ENCODE results near the gene MTIF2.
A peak's percentile ranks its signal among the peaks of the same experiment; 100 is the strongest.
"Not testable (repeated sequence)": the region's sequence is repeated elsewhere in the genome, so short reads cannot be mapped to it uniquely, and the experiment has no call there.

The MTIF2 gene

DNA sequence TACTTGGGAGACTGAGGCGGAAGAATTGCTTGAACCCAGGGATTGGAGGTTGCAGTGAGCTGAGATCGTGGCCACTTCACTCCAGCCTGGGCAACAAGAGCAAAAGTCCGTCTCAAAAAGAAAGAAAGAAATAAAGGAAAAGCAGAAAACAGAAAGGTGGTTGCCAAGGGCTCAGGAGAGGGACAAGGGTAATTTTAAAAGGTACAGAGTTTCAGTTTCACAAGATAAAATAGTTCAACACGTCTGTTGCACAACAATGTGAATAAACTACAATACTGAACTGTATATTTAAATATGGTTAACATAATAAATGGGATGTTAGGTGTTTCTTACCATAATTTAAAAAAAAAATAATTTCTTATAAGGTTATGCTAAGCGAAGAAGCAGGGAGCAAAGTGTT is 23.6 kb downstream of the MTIF2 start:
- H3K27me3 ChIP-seq (ENCODE audit: control insufficient read depth, insufficient read depth, low read length) = no peaks in the 10 kb centered on the region
- DNase-seq (ENCODE audit: low read depth, low spot score) = no peak
- H3K36me3 ChIP-seq (ENCODE audit: control insufficient read depth, insufficient read depth, low read length) = no peaks in the 10 kb centered on the region
- H3K4me1 ChIP-seq (ENCODE audit: control insufficient read depth, insufficient read depth, low read length) = no peaks in the 10 kb centered on the region
- no peaks in the 10 kb centered on the region for H3K9me3 ChIP-seq (ENCODE audit: control insufficient read depth, insufficient read depth, low read length)
- no peak overlapping the region for H3K4me3 ChIP-seq (ENCODE audit: low read length)
- no peak overlapping the region for H3K27ac ChIP-seq (ENCODE audit: low read length)
- no CpG with 5 or more reads among the region's 5 CpGs for WGBS (ENCODE audit: insufficient coverage, insufficient read length)

DNA sequence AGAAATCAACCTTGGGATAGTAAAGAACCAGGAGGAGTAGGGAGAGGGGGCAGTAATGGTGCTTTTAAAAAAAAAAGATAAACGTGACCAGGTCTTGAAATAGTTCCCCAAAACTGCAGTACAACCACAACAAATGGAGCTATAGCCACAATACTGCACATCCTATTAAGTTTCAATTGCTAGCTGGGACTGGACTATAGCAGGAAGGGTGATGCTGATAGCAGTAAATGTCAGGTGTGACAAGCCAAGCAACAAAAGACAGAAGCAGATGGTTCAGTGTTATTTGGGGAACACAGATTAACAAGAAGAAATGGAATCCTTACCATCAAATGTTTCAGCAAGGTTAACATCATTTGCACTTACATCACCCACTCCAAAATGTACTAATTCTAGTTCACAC is 26.4 kb downstream of the MTIF2 start:
- Histone ChIP-seq H3K9me3 (ENCODE audit: control insufficient read depth, insufficient read depth, low read length) (no peaks in the 10 kb centered on the region), H3K27ac (ENCODE audit: low read length) (no peak overlapping the region), H3K27me3 (ENCODE audit: control insufficient read depth, insufficient read depth, low read length) (no peaks in the 10 kb centered on the region), H3K4me1 (ENCODE audit: control insufficient read depth, insufficient read depth, low read length) (no peaks in the 10 kb centered on the region), H3K4me3 (ENCODE audit: low read length) (no peak overlapping the region), H3K36me3 (ENCODE audit: control insufficient read depth, insufficient read depth, low read length) (no peaks in the 10 kb centered on the region)
- no CpG with 5 or more reads among the region's 1 CpG for WGBS (ENCODE audit: insufficient coverage, insufficient read length)
- no peak for DNase-seq (ENCODE audit: low read depth, low spot score)

DNA sequence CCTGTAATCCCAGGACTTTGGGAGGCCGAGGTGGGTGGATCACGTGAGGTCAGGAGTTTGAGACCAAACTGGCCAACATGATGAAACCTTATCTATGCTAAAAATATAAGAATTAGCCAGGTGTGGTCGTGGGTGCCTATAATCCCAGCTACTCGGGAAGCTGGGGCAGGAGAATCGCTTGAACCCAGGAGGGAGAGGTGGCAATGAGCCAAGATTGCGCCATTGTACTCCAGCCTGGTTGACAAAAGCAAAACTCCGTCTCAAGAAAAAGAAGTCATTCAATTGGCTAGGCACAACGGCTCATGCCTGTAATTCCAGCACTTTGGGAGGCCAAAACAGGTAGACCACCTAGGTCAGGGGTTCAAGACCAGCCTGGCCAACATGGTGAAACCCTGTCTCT is 27.4 kb downstream of the MTIF2 start:
- not testable (repeated sequence) for H3K36me3 ChIP-seq (ENCODE audit: control insufficient read depth, insufficient read depth, low read length); H3K27me3 ChIP-seq (ENCODE audit: control insufficient read depth, insufficient read depth, low read length); H3K4me3 ChIP-seq (ENCODE audit: low read length); H3K27ac ChIP-seq (ENCODE audit: low read length); H3K4me1 ChIP-seq (ENCODE audit: control insufficient read depth, insufficient read depth, low read length); H3K9me3 ChIP-seq (ENCODE audit: control insufficient read depth, insufficient read depth, low read length); DNase-seq (ENCODE audit: low read depth, low spot score)
- WGBS (ENCODE audit: insufficient coverage, insufficient read length) = no CpG with 5 or more reads among the region's 8 CpGs

DNA sequence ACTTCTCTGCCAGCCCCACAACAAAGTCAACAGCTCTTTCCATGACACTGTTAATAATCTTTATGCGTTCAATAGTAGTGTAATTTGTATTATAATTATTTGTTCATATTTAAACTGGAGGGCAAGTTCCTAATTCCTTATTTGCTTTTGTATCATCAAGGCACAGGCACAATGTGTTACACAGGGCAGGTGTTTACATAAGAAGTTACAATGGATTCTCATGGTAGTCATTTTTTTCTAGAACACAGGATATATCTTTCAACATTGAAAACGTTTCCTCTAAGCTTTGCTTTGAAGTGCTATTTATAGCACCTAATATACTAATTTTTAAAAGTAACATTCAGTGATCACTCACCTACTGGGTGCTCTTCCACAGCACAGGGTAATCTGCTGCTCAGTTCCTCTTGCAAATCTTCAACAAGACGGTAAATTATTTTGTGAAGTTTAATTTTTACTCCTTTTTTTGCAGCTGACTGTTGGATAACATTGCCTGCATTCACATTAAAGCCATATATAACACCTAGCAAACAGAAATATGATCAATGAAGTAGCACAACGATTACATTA is 29.3 kb downstream of the MTIF2 start:
- Histone ChIP-seq H3K9me3 (ENCODE audit: control insufficient read depth, insufficient read depth, low read length) (no peaks in the 10 kb centered on the region), H3K36me3 (ENCODE audit: control insufficient read depth, insufficient read depth, low read length) (peaks cover 7% of the 10 kb centered on the region; the same call in 1 of the 2 replicates), H3K27ac (ENCODE audit: low read length) (no peak overlapping the region), H3K4me1 (ENCODE audit: control insufficient read depth, insufficient read depth, low read length) (no peaks in the 10 kb centered on the region), H3K4me3 (ENCODE audit: low read length) (no peak overlapping the region), H3K27me3 (ENCODE audit: control insufficient read depth, insufficient read depth, low read length) (no peaks in the 10 kb centered on the region)
- no peak for DNase-seq (ENCODE audit: low read depth, low spot score)
- no CpG with 5 or more reads among the region's 4 CpGs for WGBS (ENCODE audit: insufficient coverage, insufficient read length)

DNA sequence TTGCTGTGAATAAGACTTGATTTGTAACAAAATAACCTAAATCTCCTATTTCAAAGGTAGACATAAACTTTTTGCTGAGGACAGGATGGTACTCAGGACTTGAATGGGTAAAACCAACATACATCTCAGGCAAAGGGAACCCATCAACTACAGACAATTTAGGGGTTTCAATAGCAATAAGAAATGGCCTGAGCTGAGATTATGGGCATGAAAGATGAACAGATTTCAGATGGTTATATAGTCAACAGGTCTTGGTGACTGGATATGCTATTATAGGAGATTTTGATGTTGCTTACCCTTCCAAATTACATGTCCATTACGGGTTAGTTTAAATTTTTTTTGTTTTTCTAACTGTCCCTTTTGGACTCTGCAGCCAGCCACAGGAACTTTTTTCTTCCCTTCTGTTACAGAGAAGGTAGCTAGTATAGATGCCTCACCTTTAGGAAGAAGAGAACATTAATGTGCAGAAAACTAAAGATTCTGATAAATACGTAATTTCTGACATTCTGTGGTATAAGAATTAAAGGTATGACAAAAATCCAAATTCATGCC is 32.0 kb downstream of the MTIF2 start:
- H3K36me3 ChIP-seq (ENCODE audit: control insufficient read depth, insufficient read depth, low read length) = peaks cover 23% of the 10 kb centered on the region
- WGBS (ENCODE audit: insufficient coverage, insufficient read length) = no CpG with 5 or more reads among the region's 2 CpGs
- DNase-seq (ENCODE audit: low read depth, low spot score) = no peak

DNA sequence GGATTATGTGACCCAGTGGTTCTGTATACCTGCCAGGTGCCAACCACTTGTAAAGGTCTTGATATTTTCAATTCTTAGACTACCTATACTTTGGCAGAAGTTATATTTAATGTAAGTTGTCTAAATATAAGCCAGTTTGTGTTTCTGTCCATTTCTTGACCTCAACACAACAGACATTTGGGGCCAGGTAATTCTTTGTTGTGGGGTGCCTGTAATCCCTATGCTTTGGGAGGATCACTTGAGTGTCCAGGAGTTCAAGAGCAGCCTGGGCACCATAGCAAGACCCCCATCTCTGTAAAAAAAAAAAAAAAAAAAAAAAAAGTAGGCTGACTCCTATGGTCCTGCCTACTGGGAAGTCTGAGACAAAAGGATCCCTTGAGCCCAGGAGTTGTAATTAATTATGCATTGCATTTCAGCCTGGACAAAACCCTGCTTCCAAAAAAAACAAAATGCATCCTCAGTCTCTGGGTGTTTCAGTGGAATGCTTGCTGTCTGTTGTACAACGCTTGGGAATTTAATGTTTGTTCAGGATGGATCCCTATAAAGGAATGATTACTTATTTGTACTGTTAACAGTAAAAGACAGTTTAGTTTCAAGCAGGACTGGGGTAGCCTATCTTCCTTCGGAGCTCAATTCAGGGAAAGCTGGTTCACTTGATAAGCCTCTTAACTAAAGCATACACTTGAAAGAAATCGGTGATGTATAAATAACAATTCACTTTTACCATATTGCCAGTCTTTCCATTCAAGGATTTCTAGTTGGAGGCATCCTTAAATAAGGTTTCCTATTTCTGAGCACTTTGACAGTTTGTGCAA is 33.1 kb downstream of the MTIF2 start:
- Histone ChIP-seq H3K36me3 (ENCODE audit: control insufficient read depth, insufficient read depth, low read length) (peaks cover 23% of the 10 kb centered on the region), H3K4me3 (ENCODE audit: low read length) (no peak overlapping the region), H3K9me3 (ENCODE audit: control insufficient read depth, insufficient read depth, low read length) (no peaks in the 10 kb centered on the region), H3K4me1 (ENCODE audit: control insufficient read depth, insufficient read depth, low read length) (no peaks in the 10 kb centered on the region; the same call in 1 of the 2 replicates), H3K27ac (ENCODE audit: low read length) (no peak overlapping the region), H3K27me3 (ENCODE audit: control insufficient read depth, insufficient read depth, low read length) (no peaks in the 10 kb centered on the region)
- DNase-seq (ENCODE audit: low read depth, low spot score) = no peak
- no CpG with 5 or more reads among the region's 3 CpGs for WGBS (ENCODE audit: insufficient coverage, insufficient read length)

More for the DNA sequence above, 32.0 kb downstream of the MTIF2 start:
- Histone ChIP-seq H3K9me3 (ENCODE audit: control insufficient read depth, insufficient read depth, low read length) (no peaks in the 10 kb centered on the region), H3K4me1 (ENCODE audit: control insufficient read depth, insufficient read depth, low read length) (no peaks in the 10 kb centered on the region; the same call in 1 of the 2 replicates), H3K27me3 (ENCODE audit: control insufficient read depth, insufficient read depth, low read length) (no peaks in the 10 kb centered on the region), H3K27ac (ENCODE audit: low read length) (no peak overlapping the region), H3K4me3 (ENCODE audit: low read length) (no peak overlapping the region)

DNA sequence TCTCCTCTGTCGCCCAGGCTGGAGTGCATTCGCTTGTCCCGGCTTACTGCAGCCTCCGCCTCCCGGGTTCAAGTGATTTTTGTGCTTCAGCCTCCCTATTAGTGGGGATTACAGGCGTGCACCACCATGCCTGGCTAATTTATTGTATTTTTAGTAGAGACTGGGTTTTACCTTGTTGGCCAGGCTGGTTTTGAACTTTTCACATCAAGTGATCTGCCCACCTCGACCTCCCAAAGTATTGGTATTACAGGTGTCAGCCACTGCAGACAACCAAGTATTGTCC is 35.4 kb downstream of the MTIF2 start:
- Histone ChIP-seq H3K27me3 (ENCODE audit: control insufficient read depth, insufficient read depth, low read length) (no peaks in the 10 kb centered on the region), H3K36me3 (ENCODE audit: control insufficient read depth, insufficient read depth, low read length) (peaks cover 23% of the 10 kb centered on the region), H3K4me3 (ENCODE audit: low read length) (peak overlapping the region; percentile 98; the same call in 1 of the 2 replicates), H3K9me3 (ENCODE audit: control insufficient read depth, insufficient read depth, low read length) (no peaks in the 10 kb centered on the region), H3K27ac (ENCODE audit: low read length) (no peak overlapping the region), H3K4me1 (ENCODE audit: control insufficient read depth, insufficient read depth, low read length) (no peaks in the 10 kb centered on the region; the same call in 1 of the 2 replicates)
- DNase-seq (ENCODE audit: low read depth, low spot score) = no peak
- WGBS (ENCODE audit: insufficient coverage, insufficient read length) = no CpG with 5 or more reads among the region's 7 CpGs

DNA sequence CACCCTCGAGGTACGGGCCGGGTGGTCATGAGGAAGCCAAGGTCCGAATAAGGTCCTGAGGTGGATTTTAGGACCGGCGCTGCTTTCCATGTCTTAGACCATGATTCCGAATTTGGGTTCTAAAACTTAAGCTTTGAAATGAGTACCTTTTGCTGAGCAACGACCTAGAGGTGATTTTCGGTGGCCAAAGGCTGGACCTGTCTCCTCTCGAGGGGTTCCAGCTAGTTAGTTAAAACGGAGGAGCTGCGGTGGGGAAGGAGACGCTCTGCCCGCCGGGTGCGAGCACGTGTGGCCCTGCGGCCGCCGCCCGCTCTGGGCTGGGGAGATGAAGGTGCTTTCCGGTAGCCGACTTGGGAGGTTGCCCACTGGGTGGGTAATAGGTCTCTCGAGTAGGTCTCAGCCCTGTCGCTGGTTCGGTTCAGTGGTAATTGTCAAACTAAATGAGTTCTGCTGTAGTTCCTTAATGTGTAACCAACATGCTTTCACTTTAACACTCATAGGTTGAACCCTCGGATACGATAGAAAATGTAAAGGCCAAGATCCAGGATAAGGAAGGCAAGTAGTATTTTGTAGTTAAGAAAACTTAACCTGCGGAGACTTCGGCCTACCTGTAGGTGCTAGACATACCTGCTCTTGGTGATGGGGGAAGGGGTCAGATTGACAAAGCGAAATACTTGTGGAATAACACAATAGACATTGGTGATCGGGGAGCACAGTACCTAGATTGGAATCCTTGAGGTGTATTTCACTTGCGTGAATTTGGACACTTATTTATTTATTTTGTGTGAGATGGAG is 36.0 kb downstream of the MTIF2 start:
- no peak for DNase-seq (ENCODE audit: low read depth, low spot score)
- no peaks in the 10 kb centered on the region for H3K27me3 ChIP-seq (ENCODE audit: control insufficient read depth, insufficient read depth, low read length)
- H3K9me3 ChIP-seq (ENCODE audit: control insufficient read depth, insufficient read depth, low read length) = no peaks in the 10 kb centered on the region
- H3K27ac ChIP-seq (ENCODE audit: low read length) = no peak overlapping the region
- H3K4me1 ChIP-seq (ENCODE audit: control insufficient read depth, insufficient read depth, low read length) = no peaks in the 10 kb centered on the region; the same call in 1 of the 2 replicates
- H3K36me3 ChIP-seq (ENCODE audit: control insufficient read depth, insufficient read depth, low read length) = peaks cover 23% of the 10 kb centered on the region
- H3K4me3 ChIP-seq (ENCODE audit: low read length) = peak overlapping the region; percentile 98
- WGBS (ENCODE audit: insufficient coverage, insufficient read length) = no CpG with 5 or more reads among the region's 33 CpGs

DNA sequence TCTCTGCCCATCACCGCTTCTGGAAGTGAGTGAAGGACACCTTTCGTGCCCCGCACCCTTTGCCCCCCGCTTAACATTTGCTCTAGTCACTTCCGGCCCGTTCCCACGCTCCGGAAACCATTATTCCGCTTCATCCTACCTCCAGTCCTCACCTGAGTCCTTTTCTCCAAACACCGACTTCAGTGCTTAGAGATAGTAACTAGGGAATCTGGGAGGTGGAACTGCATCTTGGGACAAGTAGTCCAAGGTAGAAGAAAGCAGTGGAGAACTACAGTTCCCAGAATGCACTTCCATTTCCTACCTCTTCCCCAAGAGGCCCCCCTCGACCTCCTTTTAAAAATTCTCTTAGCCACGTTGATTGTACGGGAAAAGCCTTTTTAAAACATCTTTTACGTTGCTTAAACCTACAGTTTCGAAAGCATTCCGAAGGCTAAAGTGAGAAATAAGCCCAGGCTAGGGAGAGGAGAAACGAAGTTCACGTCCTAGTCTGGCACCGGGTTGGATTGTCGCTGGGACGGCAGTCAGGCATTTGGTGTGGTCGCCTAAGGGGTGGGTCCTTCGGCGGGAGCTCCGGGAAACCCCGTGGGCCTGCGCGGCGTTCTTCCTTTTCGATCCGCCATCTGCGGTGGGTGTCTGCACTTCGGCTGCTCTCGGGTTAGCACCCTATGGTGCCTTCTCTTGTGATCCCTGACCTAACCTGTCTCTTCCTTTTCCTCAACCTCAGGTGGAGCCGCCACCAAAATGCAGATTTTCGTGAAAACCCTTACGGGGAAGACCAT is 36.8 kb downstream of the MTIF2 start, which contains the start of the genes CLHC1 and RPS27A:
Gene CLHC1 (minus strand): TSS at position 210 of the 779 bp plus-strand sequence. CDS start 9,882 bp downstream, outside the sequence.
Gene RPS27A (plus strand): TSS at position 605 of the 779 bp plus-strand sequence. CDS start 137 bp downstream, at position 742.
- no CpG with 5 or more reads among the region's 37 CpGs for WGBS (ENCODE audit: insufficient coverage, insufficient read length)
- H3K36me3 ChIP-seq (ENCODE audit: control insufficient read depth, insufficient read depth, low read length) = peaks cover 23% of the 10 kb centered on the region
- H3K27me3 ChIP-seq (ENCODE audit: control insufficient read depth, insufficient read depth, low read length) = no peaks in the 10 kb centered on the region
- no peaks in the 10 kb centered on the region for H3K9me3 ChIP-seq (ENCODE audit: control insufficient read depth, insufficient read depth, low read length)
- no peaks in the 10 kb centered on the region; the same call in 1 of the 2 replicates for H3K4me1 ChIP-seq (ENCODE audit: control insufficient read depth, insufficient read depth, low read length)
- peak within 1 kb of the TSS; percentile 98 for H3K4me3 ChIP-seq (ENCODE audit: low read length)
- peak; percentile 92 for DNase-seq (ENCODE audit: low read depth, low spot score)
- no peak within 1 kb of the TSS for H3K27ac ChIP-seq (ENCODE audit: low read length)
